RWPE1 (cell line): ENCODE data around the gene CD28.

Experiments used
- CTCF ChIA-PET: fragments of 350-600 bp; sonication (Branson Sonifier 250); formaldehyde crosslinking; extraction: SDS; loops from one replicate; lab custom pipeline; 2021; lab: Yijun Ruan, JAX
- POLR2A ChIA-PET: fragments of 400-600 bp; formaldehyde crosslinking; extraction: SDS; loops from one replicate; lab custom pipeline; 2020; ENCODE audit warnings: antibody characterized with exemption; ENCODE audit not compliant: low non-redundant PET; lab: Yijun Ruan, JAX
- DNase-seq: peaks from one replicate; pipeline ENCODE4 v3.0.0; 2012; ENCODE audit warnings: low spot score
- H3K27ac ChIP-seq: fragments of 450-650 bp; 2 replicates; pipeline ENCODE4 v1.5.1; 2017
- TF ChIP-seq, protein P1 (sequence below): fragments of 450-650 bp; conservative IDR thresholded peaks from 2 replicates; pipeline ENCODE4 v1.5.1; 2017; ENCODE audit warnings: low read depth, mild to moderate bottlenecking

Gene CD28

GRCh38 chr2:203722411-203722810, 16.0 kb downstream of the CD28 start:
- ChIA-PET POLR2A (no interaction called here), CTCF (no interaction called here)
- no peak overlapping the region for H3K27ac ChIP-seq
- TF ChIP-seq, protein P1, sequence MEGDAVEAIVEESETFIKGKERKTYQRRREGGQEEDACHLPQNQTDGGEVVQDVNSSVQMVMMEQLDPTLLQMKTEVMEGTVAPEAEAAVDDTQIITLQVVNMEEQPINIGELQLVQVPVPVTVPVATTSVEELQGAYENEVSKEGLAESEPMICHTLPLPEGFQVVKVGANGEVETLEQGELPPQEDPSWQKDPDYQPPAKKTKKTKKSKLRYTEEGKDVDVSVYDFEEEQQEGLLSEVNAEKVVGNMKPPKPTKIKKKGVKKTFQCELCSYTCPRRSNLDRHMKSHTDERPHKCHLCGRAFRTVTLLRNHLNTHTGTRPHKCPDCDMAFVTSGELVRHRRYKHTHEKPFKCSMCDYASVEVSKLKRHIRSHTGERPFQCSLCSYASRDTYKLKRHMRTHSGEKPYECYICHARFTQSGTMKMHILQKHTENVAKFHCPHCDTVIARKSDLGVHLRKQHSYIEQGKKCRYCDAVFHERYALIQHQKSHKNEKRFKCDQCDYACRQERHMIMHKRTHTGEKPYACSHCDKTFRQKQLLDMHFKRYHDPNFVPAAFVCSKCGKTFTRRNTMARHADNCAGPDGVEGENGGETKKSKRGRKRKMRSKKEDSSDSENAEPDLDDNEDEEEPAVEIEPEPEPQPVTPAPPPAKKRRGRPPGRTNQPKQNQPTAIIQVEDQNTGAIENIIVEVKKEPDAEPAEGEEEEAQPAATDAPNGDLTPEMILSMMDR = no peak
- DNase-seq = no peak

- no peak for DNase-seq
- ChIA-PET CTCF (no interaction called here), POLR2A (no interaction called here)
- no peak overlapping the region for H3K27ac ChIP-seq
- TF ChIP-seq, protein P1 = no peak
These were observed 21.9 kb downstream of the CD28 start for GRCh38 chr2:203728321-203728720.

GRCh38 chr2:203730076-203730729, 23.8 kb downstream of the CD28 start:
- no peak overlapping the region for H3K27ac ChIP-seq
- ChIA-PET POLR2A (no interaction called here), CTCF (no interaction called here)
- TF ChIP-seq, protein P1 = no peak
- no peak for DNase-seq

DNA sequence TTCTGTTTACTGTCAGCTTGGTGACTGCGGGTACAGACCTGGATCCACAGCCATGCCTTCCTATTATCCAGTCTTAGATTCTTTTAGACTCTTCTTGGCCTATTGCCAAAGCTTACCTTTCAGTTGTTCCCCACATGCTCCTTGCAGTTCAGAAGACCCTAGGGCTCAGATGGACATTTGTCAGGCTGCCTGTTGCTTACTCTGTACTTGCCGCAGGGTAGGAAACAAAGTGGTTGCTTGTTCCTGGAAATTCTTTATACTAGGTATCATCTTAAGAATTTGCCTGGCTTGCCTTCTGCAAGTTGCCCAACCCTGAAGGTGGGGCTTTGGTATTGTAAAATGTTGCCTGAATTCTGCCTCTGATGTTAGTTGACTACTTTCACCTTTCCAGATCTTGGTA, 24.4 kb downstream of the CD28 start:
- TF ChIP-seq, protein P1 = no peak
- H3K27ac ChIP-seq = no peak overlapping the region
- ChIA-PET CTCF (no interaction called here), POLR2A (no interaction called here)
- no peak for DNase-seq

GRCh38 chr2:203732092-203732952, 25.9 kb downstream of the CD28 start:
- DNase-seq = no peak
- POLR2A ChIA-PET = no interaction called here
- H3K27ac ChIP-seq = no peak overlapping the region
- CTCF ChIA-PET = no interaction called here
- TF ChIP-seq, protein P1 = no peak

- TF ChIP-seq, protein P1 = no peak
- no peak for DNase-seq
- ChIA-PET CTCF (no interaction called here), POLR2A (no interaction called here)
- H3K27ac ChIP-seq = no peak overlapping the region
These were observed 26.6 kb downstream of the CD28 start for GRCh38 chr2:203732953-203733510.
